Measurements from ENCODE around the gene RAB40C.
A peak's percentile ranks its signal among the peaks of the same experiment; 100 is the strongest.

The RAB40C gene

DNA sequence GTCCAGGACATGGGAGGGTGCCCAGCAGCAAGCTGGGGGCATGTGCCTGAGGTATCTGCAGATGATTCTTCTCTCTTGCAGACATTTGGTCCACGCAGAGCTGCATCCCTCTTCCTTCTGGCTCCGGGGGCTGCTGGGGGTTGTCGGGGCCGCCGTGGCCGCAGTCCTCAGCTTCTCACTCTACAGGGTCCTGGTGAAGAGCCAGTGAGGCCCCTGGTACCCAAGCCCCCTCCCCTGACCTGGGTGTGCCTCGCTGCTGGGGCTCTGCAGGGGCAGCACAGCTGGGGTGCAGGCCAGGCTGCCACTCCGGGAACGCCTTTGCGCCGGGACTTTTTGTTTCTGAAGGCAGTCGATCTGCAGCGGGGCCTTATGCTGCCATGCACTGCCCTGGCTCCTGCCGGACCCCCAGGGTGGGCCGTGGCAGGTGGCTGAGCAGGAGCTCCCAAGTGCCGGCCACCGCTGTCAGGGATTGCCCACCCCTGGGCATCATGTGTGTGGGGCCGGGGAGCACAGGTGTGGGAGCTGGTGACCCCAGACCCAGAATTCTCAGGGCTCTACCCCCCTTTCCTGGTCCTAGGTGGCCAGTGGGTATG is 83.6 kb downstream of the RAB40C start:
- H3K9me3 ChIP-seq (replicated peaks in 1 of 11): no peaks in the 10 kb centered on the region
- H3K4me2 ChIP-seq: no peak overlapping the region
- H3K36me3 ChIP-seq: peaks cover 49 to 59% (median 52%) of the 10 kb centered on the region in 11 experiments
- H4K20me1 ChIP-seq: peaks cover 34 to 99% (median 84%) of the 10 kb centered on the region in 11 experiments; a peak in 21 of 22 replicates
- H3K27me3 ChIP-seq: peaks cover 12 to 29% (median 17%) of the 10 kb centered on the region in 11 experiments
- no peak for TF ChIP-seq Cebpa-rat (IDR thresholded peaks at IDR 0.05)
- peaks cover 11 to 32% (median 23%) of the 10 kb centered on the region in 10 experiments for H3K4me1 ChIP-seq
- no peak overlapping the region for H3K4me3 ChIP-seq
- no peak overlapping the region for H3K27ac ChIP-seq
- H3K9ac ChIP-seq: no peak overlapping the region

DNA sequence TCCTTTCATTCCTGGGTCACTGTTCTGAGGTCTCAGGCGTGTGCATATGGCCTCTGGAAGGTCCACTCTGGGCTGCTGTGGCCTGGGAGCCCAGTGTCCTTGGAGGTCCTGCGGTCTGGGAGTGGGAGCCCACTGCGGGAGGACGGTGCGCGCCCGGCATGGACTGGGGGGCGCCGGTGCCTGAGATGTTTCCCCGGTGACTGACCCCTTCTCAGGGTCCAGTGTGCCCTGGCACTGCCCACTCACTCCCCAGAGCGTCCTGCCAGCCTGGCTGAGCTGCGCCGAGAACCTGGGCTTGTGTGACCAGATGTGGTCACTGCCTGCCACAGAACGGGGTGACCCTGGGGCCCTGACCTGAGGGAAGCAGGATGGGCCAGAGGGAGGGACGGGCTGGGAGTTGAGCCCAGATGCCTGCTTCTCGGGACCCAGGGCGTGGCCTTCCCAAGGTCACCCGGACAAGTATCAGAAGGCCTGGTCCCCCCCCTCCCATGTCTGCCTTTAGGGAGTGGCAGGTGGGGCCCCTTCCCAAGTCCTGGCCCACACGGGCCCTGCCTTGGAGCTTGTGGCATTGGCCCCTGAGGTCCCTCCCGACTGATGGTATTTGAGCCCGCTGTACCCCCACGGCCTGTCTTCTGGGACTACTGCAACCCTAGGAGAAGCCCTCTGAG is 84.5 kb downstream of the RAB40C start:
- H4K20me1 ChIP-seq: peaks cover 34 to 97% (median 81%) of the 10 kb centered on the region in 11 experiments; a peak in 21 of 22 replicates
- H3K27ac ChIP-seq: no peak overlapping the region
- H3K27me3 ChIP-seq: peaks cover 12 to 29% (median 17%) of the 10 kb centered on the region in 11 experiments
- H3K4me2 ChIP-seq: peak overlapping the region in 7 of 11 experiments; percentile 21 to 48 (median 38); a peak in 9 of 22 replicates
- H3K36me3 ChIP-seq: peaks cover 48 to 55% (median 51%) of the 10 kb centered on the region in 11 experiments
- H3K9ac ChIP-seq: peak overlapping the region in 2 of 11 experiments; percentile 8 to 17; a peak in 2 of 22 replicates
- H3K4me3 ChIP-seq: no peak overlapping the region
- H3K9me3 ChIP-seq (replicated peaks in 1 of 11): no peaks in the 10 kb centered on the region
- no peak for TF ChIP-seq Cebpa-rat (IDR thresholded peaks at IDR 0.05)
- peaks cover 5 to 34% (median 23%) of the 10 kb centered on the region in 10 experiments; a peak in 19 of 20 replicates for H3K4me1 ChIP-seq

DNA sequence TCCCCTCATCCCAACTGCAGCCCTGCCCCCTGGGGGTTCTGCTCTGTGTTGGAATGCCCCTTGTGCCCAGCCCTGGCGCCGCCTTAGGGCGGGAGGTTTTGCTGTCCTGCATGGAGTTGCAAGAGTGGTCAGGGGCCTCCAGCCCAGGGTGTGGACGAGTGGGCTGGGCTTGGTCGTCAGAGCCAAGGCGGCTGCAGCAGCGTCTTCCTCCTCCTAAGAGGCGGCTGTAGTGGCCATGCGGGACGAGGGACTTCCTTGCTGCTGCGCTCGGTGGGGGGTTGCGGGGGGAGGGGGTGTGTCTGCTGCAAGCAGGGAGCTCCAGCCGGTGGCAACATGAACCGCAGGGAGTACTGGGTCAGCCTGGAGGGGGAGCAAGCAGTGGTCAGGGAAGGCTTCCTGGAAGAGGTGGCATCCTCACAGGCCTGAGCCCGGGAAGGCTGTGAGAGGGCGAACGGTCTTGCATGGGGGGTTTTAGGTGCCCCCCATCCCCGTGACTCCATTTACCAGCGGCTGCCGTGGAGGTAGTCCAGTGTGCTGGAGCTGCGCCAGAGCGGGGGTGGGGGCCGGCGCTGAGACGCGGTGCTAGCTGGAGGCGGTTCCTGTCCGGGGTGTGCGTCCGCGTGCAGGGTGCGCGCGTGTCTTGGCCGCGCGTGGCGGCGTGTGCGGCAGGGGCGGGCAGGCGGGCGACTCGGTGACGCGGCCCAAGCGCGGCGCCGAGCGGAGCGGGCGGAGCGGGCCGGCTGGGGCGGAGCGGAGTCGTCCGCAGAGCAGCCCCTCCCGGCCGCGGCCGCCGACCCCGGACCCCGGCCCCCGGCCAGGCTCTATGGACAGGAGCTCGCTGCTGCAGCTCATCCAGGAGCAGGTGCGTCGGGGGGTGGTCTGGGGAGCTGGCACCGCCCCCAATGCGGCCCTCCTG is 85.4 kb downstream of the RAB40C start, which contains the start of gene RHBDL1:
Gene RHBDL1 (plus strand): TSS at position 704 of the 916 bp plus-strand sequence. CDS start 120 bp downstream, at position 824.
- Histone ChIP-seq H3K4me2 (peak within 1 kb of the TSS in 8 of 11 experiments; percentile 15 to 48 (median 36); a peak in 14 of 22 replicates), H3K27ac (no peak within 1 kb of the TSS), H3K4me1 (peaks cover 0 to 27% (median 18%) of the 10 kb centered on the region in 10 experiments; a peak in 16 of 20 replicates), H3K9ac (peak within 1 kb of the TSS in 2 of 11 experiments; percentile 8 to 17; a peak in 2 of 22 replicates), H3K9me3 (replicated peaks in 1 of 11) (no peaks in the 10 kb centered on the region), H3K36me3 (peaks cover 40 to 46% (median 43%) of the 10 kb centered on the region in 11 experiments), H3K27me3 (peaks cover 12 to 29% (median 17%) of the 10 kb centered on the region in 11 experiments), H4K20me1 (peaks cover 34 to 89% (median 72%) of the 10 kb centered on the region in 11 experiments; a peak in 21 of 22 replicates), H3K4me3 (no peak within 1 kb of the TSS)
- TF ChIP-seq Cebpa-rat (IDR thresholded peaks at IDR 0.05): no peak

DNA sequence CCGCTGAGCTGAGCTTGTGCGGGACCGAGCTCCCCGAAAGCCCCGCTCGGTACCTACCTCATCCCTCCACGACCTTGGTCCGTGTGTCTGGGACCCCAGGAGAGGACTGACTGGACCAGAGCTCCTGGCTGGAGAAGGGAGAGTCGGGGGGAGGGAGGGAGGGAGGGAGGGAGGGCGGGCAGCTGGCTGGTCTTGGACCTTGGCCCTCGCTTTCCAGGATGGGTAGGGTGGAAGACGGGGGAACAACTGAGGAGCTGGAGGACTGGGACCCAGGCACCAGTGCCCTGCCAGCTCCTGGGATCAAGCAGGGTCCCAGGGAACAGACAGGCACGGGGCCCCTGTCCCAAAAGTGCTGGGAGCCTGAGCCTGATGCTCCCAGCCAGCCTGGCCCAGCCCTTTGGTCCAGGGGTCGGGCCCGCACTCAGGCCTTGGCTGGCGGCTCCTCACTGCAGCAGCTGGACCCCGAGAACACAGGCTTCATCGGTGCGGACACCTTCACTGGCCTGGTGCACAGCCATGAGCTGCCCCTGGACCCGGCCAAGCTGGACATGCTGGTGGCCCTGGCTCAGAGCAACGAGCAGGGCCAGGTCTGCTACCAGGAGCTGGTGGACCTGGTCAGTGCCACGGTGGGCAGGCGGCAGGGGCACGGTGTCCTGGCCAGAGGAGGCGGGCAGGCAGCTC is 86.2 kb downstream of the RAB40C start:
- TF ChIP-seq Cebpa-rat (IDR thresholded peaks at IDR 0.05): no peak
- Histone ChIP-seq H3K9ac (no peak overlapping the region), H3K27me3 (peaks cover 12 to 29% (median 17%) of the 10 kb centered on the region in 11 experiments), H3K36me3 (peaks cover 32 to 38% (median 35%) of the 10 kb centered on the region in 11 experiments), H3K27ac (no peak overlapping the region), H3K4me3 (no peak overlapping the region), H4K20me1 (peaks cover 38 to 89% (median 70%) of the 10 kb centered on the region in 11 experiments; a peak in 21 of 22 replicates), H3K4me1 (peaks cover 4 to 26% (median 20%) of the 10 kb centered on the region in 10 experiments), H3K4me2 (no peak overlapping the region), H3K9me3 (replicated peaks in 1 of 11) (no peaks in the 10 kb centered on the region)

- Histone ChIP-seq H3K4me3 (no peak overlapping the region), H3K9me3 (replicated peaks in 1 of 11) (no peaks in the 10 kb centered on the region), H3K9ac (no peak overlapping the region), H3K4me2 (no peak overlapping the region), H3K27ac (no peak overlapping the region), H4K20me1 (peaks cover 43 to 89% (median 71%) of the 10 kb centered on the region in 11 experiments; a peak in 21 of 22 replicates), H3K27me3 (peaks cover 12 to 29% (median 17%) of the 10 kb centered on the region in 11 experiments), H3K36me3 (peaks cover 29 to 37% (median 33%) of the 10 kb centered on the region in 11 experiments), H3K4me1 (peaks cover 9 to 32% (median 25%) of the 10 kb centered on the region in 10 experiments)
- TF ChIP-seq Cebpa-rat (IDR thresholded peaks at IDR 0.05): no peak
Measured at GRCh38 chr16:676565-676902, 86.7 kb downstream of the RAB40C start.

DNA sequence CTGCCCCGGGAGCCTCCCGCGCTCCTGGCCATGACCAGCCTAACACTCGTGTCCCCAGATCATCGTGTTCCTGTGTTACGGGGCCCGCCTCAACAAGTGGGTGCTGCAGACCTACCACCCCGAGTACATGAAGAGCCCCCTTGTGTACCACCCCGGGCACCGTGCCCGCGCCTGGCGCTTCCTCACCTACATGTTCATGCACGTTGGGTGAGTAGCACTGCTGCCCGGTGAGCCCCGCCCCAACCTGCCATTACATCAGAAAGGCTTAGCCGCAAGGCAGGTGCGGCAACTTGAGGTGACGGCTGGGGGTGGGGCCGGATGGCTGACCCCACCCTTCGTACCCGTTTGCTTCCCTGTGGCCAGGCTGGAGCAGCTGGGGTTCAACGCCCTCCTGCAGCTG is 87.0 kb downstream of the RAB40C start:
- H3K36me3 ChIP-seq: peaks cover 31 to 38% (median 34%) of the 10 kb centered on the region in 11 experiments
- no peak overlapping the region for H3K4me2 ChIP-seq
- H4K20me1 ChIP-seq: peaks cover 47 to 90% (median 73%) of the 10 kb centered on the region in 11 experiments; a peak in 21 of 22 replicates
- H3K9ac ChIP-seq: no peak overlapping the region
- TF ChIP-seq Cebpa-rat (IDR thresholded peaks at IDR 0.05): no peak
- H3K27me3 ChIP-seq: peaks cover 12 to 29% (median 17%) of the 10 kb centered on the region in 11 experiments
- H3K9me3 ChIP-seq (replicated peaks in 1 of 11): no peaks in the 10 kb centered on the region
- peaks cover 13 to 35% (median 29%) of the 10 kb centered on the region in 10 experiments for H3K4me1 ChIP-seq
- no peak overlapping the region for H3K27ac ChIP-seq
- no peak overlapping the region for H3K4me3 ChIP-seq

DNA sequence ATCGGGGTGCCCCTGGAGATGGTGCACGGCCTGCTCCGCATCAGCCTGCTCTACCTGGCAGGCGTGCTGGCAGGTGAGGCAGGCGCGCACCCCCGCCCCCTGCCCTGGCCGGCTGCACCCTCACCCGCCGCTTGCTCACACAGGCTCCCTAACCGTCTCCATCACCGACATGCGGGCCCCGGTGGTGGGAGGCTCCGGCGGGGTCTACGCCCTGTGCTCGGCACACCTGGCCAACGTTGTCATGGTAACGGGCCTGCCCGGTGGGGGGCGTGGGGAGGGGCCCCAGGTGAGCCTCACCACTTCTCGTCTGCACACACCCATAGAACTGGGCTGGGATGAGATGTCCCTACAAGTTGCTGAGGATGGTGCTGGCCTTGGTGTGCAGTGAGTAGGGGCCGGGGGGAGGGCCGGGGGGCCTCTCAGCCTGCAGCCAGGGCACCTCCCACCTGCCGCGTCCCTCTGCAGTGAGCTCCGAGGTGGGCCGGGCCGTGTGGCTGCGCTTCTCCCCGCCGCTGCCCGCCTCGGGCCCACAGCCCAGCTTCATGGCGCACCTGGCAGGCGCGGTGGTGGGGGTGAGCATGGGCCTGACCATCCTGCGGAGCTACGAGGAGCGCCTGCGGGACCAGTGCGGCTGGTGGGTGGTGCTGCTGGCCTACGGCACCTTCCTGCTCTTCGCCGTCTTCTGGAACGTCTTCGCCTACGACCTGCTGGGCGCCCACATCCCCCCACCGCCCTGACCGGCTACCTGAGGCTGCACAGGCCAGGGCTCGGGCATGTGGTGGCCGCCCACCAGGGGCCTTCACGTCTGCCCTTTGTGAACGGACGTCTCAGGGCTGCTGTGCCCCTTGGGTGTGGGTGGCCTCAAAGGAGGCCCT is 87.7 kb downstream of the RAB40C start:
- no peak overlapping the region for H3K4me2 ChIP-seq
- H3K9ac ChIP-seq: no peak overlapping the region

More for the DNA sequence above, 87.7 kb downstream of the RAB40C start:
- no peak for TF ChIP-seq Cebpa-rat (IDR thresholded peaks at IDR 0.05)
- peaks cover 12 to 29% (median 17%) of the 10 kb centered on the region in 11 experiments for H3K27me3 ChIP-seq
- H3K4me1 ChIP-seq: peaks cover 19 to 42% (median 35%) of the 10 kb centered on the region in 10 experiments
- no peak overlapping the region for H3K27ac ChIP-seq
- peaks cover 47 to 90% (median 73%) of the 10 kb centered on the region in 11 experiments; a peak in 21 of 22 replicates for H4K20me1 ChIP-seq
- H3K4me3 ChIP-seq: no peak overlapping the region
- H3K36me3 ChIP-seq: peaks cover 31 to 38% (median 34%) of the 10 kb centered on the region in 11 experiments
- no peaks in the 10 kb centered on the region for H3K9me3 ChIP-seq (replicated peaks in 1 of 11)
